ENCODE measurements around the gene KAZN.

DNA sequence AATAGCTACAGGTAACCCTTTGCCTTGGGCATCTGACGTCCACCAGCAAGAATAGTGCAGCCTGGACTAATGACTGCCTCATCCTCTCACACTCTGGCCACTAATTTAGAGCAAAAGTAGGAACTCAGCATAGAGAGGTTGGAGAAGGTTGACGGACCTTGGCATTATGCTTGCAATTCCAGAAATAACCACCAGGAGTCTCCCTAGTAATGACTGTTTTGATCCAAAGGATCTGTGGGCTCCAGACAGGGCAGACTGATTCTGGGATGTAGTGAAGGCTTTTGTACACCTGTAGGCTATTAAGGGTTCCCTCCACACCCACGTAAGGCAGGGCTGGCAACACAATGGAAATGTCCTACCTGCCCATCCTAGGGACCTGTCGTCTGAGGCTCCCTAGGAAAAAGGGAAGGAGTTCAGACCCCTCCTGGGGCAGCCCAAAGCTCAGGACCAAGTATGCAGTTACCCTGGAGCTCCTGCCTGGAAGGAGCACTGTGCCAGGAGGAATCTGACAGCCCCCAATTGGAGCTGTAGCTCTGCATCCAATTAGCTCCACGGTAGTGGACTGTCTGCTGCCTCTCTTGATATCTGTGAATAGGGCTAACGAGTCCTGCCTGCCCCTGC lies 464.1 kb downstream of the KAZN start:
- TF ChIP-seq TARDBP (IDR thresholded peaks at IDR 0.05) (no peak), BHLHE40 (IDR thresholded peaks at IDR 0.05; ENCODE audit: borderline replicate concordance) (no peak), HDGF (IDR thresholded peaks at IDR 0.05; ENCODE audit: borderline replicate concordance) (no peak), FOXA1 (IDR thresholded peaks at IDR 0.05) (no peak), SUZ12 (IDR thresholded peaks at IDR 0.05) (no peak), LEF1 (IDR thresholded peaks at IDR 0.05; ENCODE audit: borderline replicate concordance) (no peak), ZNF384 (IDR thresholded peaks at IDR 0.05) (no peak), FOXK2 (IDR thresholded peaks at IDR 0.05) (no peak), SP1 (IDR thresholded peaks at IDR 0.05) (no peak)

Measured in HEK293T (cell line).